H9 (cell line): ENCODE results near the gene DIP2C. TPM values are rescaled to one million over a fixed set of nuclear protein-coding genes. Genes with fewer than 3 reads are reported as not detected.

Experiments used
- DNase-seq: peaks from one replicate; pipeline ENCODE4 v3.0.0-alpha.2; 2017
- H2AFZ ChIP-seq: one replicate; pipeline ENCODE4 v1.6.1; 2013; ENCODE audit warnings: mild to moderate bottlenecking, low read length, control low read depth, moderate library complexity
- H2AK5ac ChIP-seq: 2 replicates; pipeline ENCODE4 v1.6.1; 2013; ENCODE audit warnings: low read length, control low read depth, mixed read lengths; ENCODE audit not compliant: insufficient read length
- H2BK120ac ChIP-seq: one replicate; pipeline ENCODE4 v1.6.1; 2013; ENCODE audit warnings: low read depth, mild to moderate bottlenecking, low read length, control low read depth, inconsistent platforms; ENCODE audit not compliant: poor library complexity, severe bottlenecking
- H2BK12ac ChIP-seq: 2 replicates; pipeline ENCODE4 v1.6.1; 2013; ENCODE audit warnings: low read length, control low read depth, mixed read lengths, low read depth; ENCODE audit not compliant: insufficient read length
- H2BK15ac ChIP-seq: 2 replicates; pipeline ENCODE4 v1.6.1; 2013; ENCODE audit warnings: low read depth, low read length, control low read depth
- H2BK20ac ChIP-seq: one replicate; pipeline ENCODE4 v1.6.1; 2013; ENCODE audit warnings: low read depth, mild to moderate bottlenecking, low read length, control low read depth, inconsistent platforms; ENCODE audit not compliant: poor library complexity, severe bottlenecking
- H2BK5ac ChIP-seq: 2 replicates; pipeline ENCODE4 v1.6.1; 2013; ENCODE audit warnings: low read length, control low read depth, mixed read lengths; ENCODE audit not compliant: insufficient read length
- H3K14ac ChIP-seq: 2 replicates; pipeline ENCODE4 v1.6.1; 2013; ENCODE audit warnings: low read length, control low read depth; ENCODE audit not compliant: insufficient read depth
- H3K18ac ChIP-seq: 2 replicates; pipeline ENCODE4 v1.6.1; 2013; ENCODE audit warnings: low read depth, mild to moderate bottlenecking, mixed read lengths, low read length, control low read depth; ENCODE audit not compliant: insufficient read length
- H3K23ac ChIP-seq: 2 replicates; pipeline ENCODE4 v1.6.1; 2013; ENCODE audit warnings: low read length, control low read depth, mixed read lengths, low read depth; ENCODE audit not compliant: insufficient read length
- H3K23me2 ChIP-seq: 2 replicates; pipeline ENCODE4 v1.6.1; 2013; ENCODE audit warnings: low read depth, mild to moderate bottlenecking, mixed read lengths, low read length, control low read depth; ENCODE audit not compliant: insufficient read length, poor library complexity, severe bottlenecking
- H3K27ac ChIP-seq: 2 replicates; pipeline ENCODE4 v1.5.1; 2013; ENCODE audit warnings: low read length, control low read depth, mixed read lengths, low read depth; ENCODE audit not compliant: insufficient read length
- H3K27me3 ChIP-seq: 2 replicates; pipeline ENCODE4 v1.6.1; 2013; ENCODE audit warnings: low read length, control low read depth, inconsistent platforms; ENCODE audit not compliant: insufficient read depth
- H3K4ac ChIP-seq: 2 replicates; pipeline ENCODE4 v1.6.1; 2013; ENCODE audit warnings: low read depth, mild to moderate bottlenecking, control low read depth, inconsistent platforms, low read length, moderate library complexity
- H3K4me1 ChIP-seq: 2 replicates; pipeline ENCODE4 v1.6.1; 2013; ENCODE audit warnings: low read length, control low read depth, inconsistent platforms; ENCODE audit not compliant: insufficient read depth
- H3K4me2 ChIP-seq: 2 replicates; pipeline ENCODE4 v1.6.1; 2013; ENCODE audit warnings: low read length, control low read depth, mixed read lengths; ENCODE audit not compliant: insufficient read length, insufficient read depth
- H3K56ac ChIP-seq: 2 replicates; pipeline ENCODE4 v1.6.1; 2013; ENCODE audit warnings: low read depth, mild to moderate bottlenecking, mixed read lengths, low read length, control low read depth; ENCODE audit not compliant: insufficient read length
- H3K79me1 ChIP-seq: 2 replicates; pipeline ENCODE4 v1.6.1; 2013; ENCODE audit warnings: low read depth, mild to moderate bottlenecking, moderate library complexity, low read length, control low read depth, inconsistent platforms; ENCODE audit not compliant: insufficient read depth, poor library complexity, severe bottlenecking
- H3K79me2 ChIP-seq: 2 replicates; pipeline ENCODE4 v1.6.1; 2013; ENCODE audit warnings: low read length, control low read depth, inconsistent platforms; ENCODE audit not compliant: insufficient read depth
- H3K9ac ChIP-seq: 2 replicates; pipeline ENCODE4 v1.6.1; 2013; ENCODE audit warnings: low read length, control low read depth, mixed read lengths; ENCODE audit not compliant: insufficient read length; ENCODE audit errors: extremely low read depth
- H3K9me3 ChIP-seq: one replicate; pipeline ENCODE4 v1.6.1; 2013; ENCODE audit warnings: low read depth, low read length, inconsistent platforms; ENCODE audit not compliant: control insufficient read depth
- H3T11ph ChIP-seq: one replicate; pipeline ENCODE4 v1.6.1; 2013; ENCODE audit warnings: mild to moderate bottlenecking, low read length, control low read depth, inconsistent platforms
- H4K20me1 ChIP-seq: one replicate; pipeline ENCODE4 v1.6.1; 2013; ENCODE audit not compliant: control insufficient read depth, insufficient read length, insufficient read depth
- H4K5ac ChIP-seq: 2 replicates; pipeline ENCODE4 v1.6.1; 2013; ENCODE audit warnings: low read depth, mild to moderate bottlenecking, mixed read lengths, low read length, control low read depth; ENCODE audit not compliant: insufficient read length
- H4K8ac ChIP-seq: replicated peaks from 2 replicates; pipeline ENCODE4 v1.6.1; 2013; ENCODE audit warnings: low read length, control low read depth, mixed read lengths, low read depth; ENCODE audit not compliant: insufficient read length
- H4K91ac ChIP-seq: 2 replicates; pipeline ENCODE4 v1.6.1; 2013; ENCODE audit warnings: low read depth, mild to moderate bottlenecking, moderate library complexity, mixed read lengths, low read length, control low read depth; ENCODE audit not compliant: insufficient read length
- H3K27ac Mint-ChIP-seq, 3 experiments: 2 replicates in 2 of 3; 3 replicates in 1 of 3; pipeline ENCODE4 v1.8.0; 2020 to 2021; ENCODE audit warnings: mixed read lengths in 3 of 3, mild to moderate bottlenecking in 1 of 3, moderate library complexity in 1 of 3
- H3K27me3 Mint-ChIP-seq: 2 replicates; pipeline ENCODE4 v1.8.0; 2021; ENCODE audit warnings: low read depth, mild to moderate bottlenecking, moderate library complexity, mixed read lengths
- H3K36me3 Mint-ChIP-seq, 3 experiments: 2 replicates in 2 of 3; 3 replicates in 1 of 3; pipeline ENCODE4 v1.8.0; 2020 to 2021; ENCODE audit warnings: low read depth in 3 of 3, mixed read lengths in 3 of 3; ENCODE audit not compliant: insufficient read depth in 1 of 3
- H3K4me1 Mint-ChIP-seq, 2 experiments: 2 replicates each; pipeline ENCODE4 v1.8.0; 2020; ENCODE audit warnings: mixed read lengths in 2 of 2
- H3K4me3 Mint-ChIP-seq, 2 experiments: 2 replicates in 1 of 2; 3 replicates in 1 of 2; pipeline ENCODE4 v1.8.0; 2020 to 2021; ENCODE audit warnings: mild to moderate bottlenecking in 2 of 2, mixed read lengths in 2 of 2, moderate library complexity in 1 of 2
- H3K9me3 Mint-ChIP-seq, 2 experiments: 2 replicates in 1 of 2; 3 replicates in 1 of 2; pipeline ENCODE4 v1.8.0; 2020; ENCODE audit warnings: mild to moderate bottlenecking in 2 of 2, mixed read lengths in 2 of 2, moderate library complexity in 1 of 2
- CTCF ChIP-seq: fragments of 200-600 bp; sonication (generic); conservative IDR thresholded peaks from 3 replicates; pipeline ENCODE4 v1.8.0; 2021; ENCODE audit warnings: antibody characterized with exemption, mild to moderate bottlenecking
- WGBS: extraction: QIAGEN DNeasy Blood & Tissue Kit; methylation state at CpG from one replicate; pipeline ENCODE4 v1.1.7; 2013; ENCODE audit warnings: missing lambda C conversion rate, low lambda C conversion rate, mixed read lengths; ENCODE audit not compliant: insufficient read length; ENCODE audit errors: extremely low coverage; 5-methylcytosine and 5-hydroxymethylcytosine counted together
- total RNA-seq: library from RNA; stranded (reverse); gene quantifications from 2 replicates; pipeline ENCODE4 v1.2.1, GENCODE V29; 2021

DIP2C gene
- total RNA-seq, 1 experiment from 2014 or later, result 7.9 TPM

- Histone ChIP-seq H4K5ac (no peak overlapping the region), H2AFZ (no peak overlapping the region), H3K9ac (no peak overlapping the region), H3K79me1 (no peaks in the 10 kb centered on the region), H3K27me3 (no peaks in the 10 kb centered on the region), H4K91ac (no peak overlapping the region), H3K23ac (no peak overlapping the region), H2BK20ac (no peak overlapping the region), H2BK15ac (no peak overlapping the region), H4K8ac (no peak overlapping the region), H3T11ph (no peak overlapping the region), H2AK5ac (no peak overlapping the region), H2BK5ac (no peak overlapping the region), H3K4me1 (no peaks in the 10 kb centered on the region), H3K4ac (no peak overlapping the region), H3K23me2 (no peaks in the 10 kb centered on the region), H2BK12ac (no peak overlapping the region), H3K56ac (no peak overlapping the region), H3K18ac (no peak overlapping the region), H3K9me3 (no peaks in the 10 kb centered on the region), H3K27ac (no peak overlapping the region), H4K20me1 (no peaks in the 10 kb centered on the region), H2BK120ac (no peak overlapping the region), H3K79me2 (no peaks in the 10 kb centered on the region), H3K4me2 (no peak overlapping the region), H3K14ac (no peak overlapping the region)
- Mint-ChIP-seq H3K27me3 (no peaks in the 10 kb centered on the region), H3K27ac (no peak overlapping the region), H3K4me3 (no peak overlapping the region), H3K4me1 (peaks cover 0 to 3% of the 10 kb centered on the region in 2 experiments; a peak in 1 of 4 replicates), H3K36me3 (peaks cover 1 to 11% (median 3%) of the 10 kb centered on the region in 3 experiments; a peak in 4 of 7 replicates), H3K9me3 (no peaks in the 10 kb centered on the region)
- WGBS, result no CpG with 5 or more reads among the region's 9 CpGs
- DNase-seq, result no peak
- no peak for TF ChIP-seq CTCF
These were observed 284.5 kb downstream of the DIP2C start for GRCh38 chr10:404991-405390.
